ENCODE measurements around the gene LARGE1. TPM values are rescaled to one million over a fixed set of nuclear protein-coding genes. Genes with fewer than 3 reads are reported as not detected.
A peak's percentile ranks its signal among the peaks of the same experiment; 100 is the strongest.

The LARGE1 gene
- total RNA-seq, 1 donor from 2014 or later: 2.4 TPM

- Histone ChIP-seq H3K4me3 (ENCODE audit: low read depth, low read length) (no peak overlapping the region), H3K27me3 (ENCODE audit: control insufficient read depth, insufficient read depth, low read length) (no peaks in the 10 kb centered on the region), H3K36me3 (ENCODE audit: control insufficient read depth, insufficient read depth, low read length) (no peaks in the 10 kb centered on the region)
- DNase-seq (ENCODE audit: low read depth) (peak; percentile 29), FAIRE-seq (no peak)
- TF ChIP-seq CTCF (IDR thresholded peaks at IDR 0.05; ENCODE audit: insufficient read depth, low read length, severe bottlenecking): peak; percentile 91
Observed at GRCh38 chr22:33579448-33580093, 340.7 kb downstream of the LARGE1 start.

DNA sequence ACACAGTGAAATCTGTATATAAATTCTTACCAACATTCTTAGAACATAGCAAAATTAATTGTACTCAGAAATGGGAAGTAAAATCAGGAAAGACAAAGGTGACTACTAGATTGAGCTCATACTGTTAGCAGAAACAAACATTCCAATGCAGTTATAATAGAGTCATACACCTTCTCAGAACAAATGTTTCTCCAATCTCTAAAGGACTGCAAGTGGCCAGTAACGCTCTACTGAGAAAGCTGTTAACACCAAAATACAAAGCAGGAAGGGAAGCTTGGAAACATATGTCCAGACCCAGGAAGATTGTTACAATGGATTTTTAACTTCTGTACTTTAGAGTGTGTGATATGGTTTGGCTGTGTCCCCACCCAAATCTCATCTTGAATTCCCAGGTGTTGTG, 341.5 kb downstream of the LARGE1 start:
- no peak for DNase-seq (ENCODE audit: low read depth)
- TF ChIP-seq CTCF (IDR thresholded peaks at IDR 0.05; ENCODE audit: insufficient read depth, low read length, severe bottlenecking): no peak

DNA sequence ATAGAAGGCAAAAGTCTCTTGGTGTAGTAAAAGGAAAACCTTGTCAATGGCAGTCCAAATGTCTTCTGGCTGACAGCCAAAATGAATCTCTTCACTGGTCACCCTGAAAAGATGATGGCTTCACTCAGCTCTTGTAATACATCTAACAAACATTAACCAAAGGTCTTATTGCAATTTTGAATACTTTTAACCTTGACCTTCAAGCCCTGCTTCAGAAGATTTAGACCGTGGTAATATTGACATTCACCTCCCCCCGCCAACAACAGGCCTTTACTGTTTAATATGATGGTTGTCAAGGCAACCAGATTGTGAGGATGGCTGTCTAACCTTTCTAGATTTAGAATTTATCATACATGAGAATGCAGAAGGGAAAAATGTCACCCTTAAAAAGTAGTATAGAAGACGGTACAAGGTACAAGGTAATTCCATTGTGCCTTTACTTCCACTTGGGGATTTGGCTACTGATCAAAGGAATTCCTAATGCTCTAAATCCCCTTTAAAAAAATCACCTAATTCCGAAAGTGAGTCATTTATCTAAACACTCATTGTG, 342.3 kb downstream of the LARGE1 start:
- FAIRE-seq (no peak), DNase-seq (ENCODE audit: low read depth) (no peak)

More for the DNA sequence above, 341.5 kb downstream of the LARGE1 start:
- H3K4me3 ChIP-seq (ENCODE audit: low read depth, low read length): no peak overlapping the region
- no peak for FAIRE-seq
- H3K36me3 ChIP-seq (ENCODE audit: control insufficient read depth, insufficient read depth, low read length): no peaks in the 10 kb centered on the region
- H3K27me3 ChIP-seq (ENCODE audit: control insufficient read depth, insufficient read depth, low read length): no peaks in the 10 kb centered on the region

DNA sequence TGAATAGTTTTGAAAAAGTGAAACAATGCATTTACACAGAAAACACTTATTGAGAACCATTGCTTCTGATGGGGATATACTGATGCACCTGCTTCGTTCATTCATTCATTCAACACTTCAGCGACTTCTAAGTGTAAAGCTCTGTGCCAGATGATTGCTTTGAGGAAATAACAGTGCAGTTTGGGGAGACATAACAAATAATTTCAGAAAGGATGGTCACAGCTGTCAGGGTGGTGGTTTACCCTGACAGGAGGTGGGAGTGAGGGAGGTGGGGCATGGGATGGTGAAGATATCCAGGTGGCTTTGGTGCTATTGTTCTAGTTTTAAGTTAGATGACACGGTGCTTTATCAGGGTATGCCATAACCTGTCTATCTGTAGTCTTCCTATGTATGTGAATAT, 344.1 kb downstream of the LARGE1 start:
- Histone ChIP-seq H3K36me3 (ENCODE audit: control insufficient read depth, insufficient read depth, low read length) (no peaks in the 10 kb centered on the region), H3K4me3 (ENCODE audit: low read depth, low read length) (no peak overlapping the region), H3K27me3 (ENCODE audit: control insufficient read depth, insufficient read depth, low read length) (no peaks in the 10 kb centered on the region)
- no peak for TF ChIP-seq CTCF (IDR thresholded peaks at IDR 0.05; ENCODE audit: insufficient read depth, low read length, severe bottlenecking)
- FAIRE-seq (no peak), DNase-seq (ENCODE audit: low read depth) (no peak)

More for the DNA sequence above, 342.3 kb downstream of the LARGE1 start:
- Histone ChIP-seq H3K36me3 (ENCODE audit: control insufficient read depth, insufficient read depth, low read length) (no peaks in the 10 kb centered on the region), H3K27me3 (ENCODE audit: control insufficient read depth, insufficient read depth, low read length) (no peaks in the 10 kb centered on the region), H3K4me3 (ENCODE audit: low read depth, low read length) (no peak overlapping the region)
- TF ChIP-seq CTCF (IDR thresholded peaks at IDR 0.05; ENCODE audit: insufficient read depth, low read length, severe bottlenecking): no peak

GRCh38 chr22:33575771-33576170, 344.5 kb downstream of the LARGE1 start:
- DNase-seq (ENCODE audit: low read depth): no peak
- Histone ChIP-seq H3K27me3 (ENCODE audit: control insufficient read depth, insufficient read depth, low read length) (no peaks in the 10 kb centered on the region), H3K4me3 (ENCODE audit: low read depth, low read length) (no peak overlapping the region), H3K36me3 (ENCODE audit: control insufficient read depth, insufficient read depth, low read length) (no peaks in the 10 kb centered on the region)
- no peak for TF ChIP-seq CTCF (IDR thresholded peaks at IDR 0.05; ENCODE audit: insufficient read depth, low read length, severe bottlenecking)
- no peak for FAIRE-seq

DNA sequence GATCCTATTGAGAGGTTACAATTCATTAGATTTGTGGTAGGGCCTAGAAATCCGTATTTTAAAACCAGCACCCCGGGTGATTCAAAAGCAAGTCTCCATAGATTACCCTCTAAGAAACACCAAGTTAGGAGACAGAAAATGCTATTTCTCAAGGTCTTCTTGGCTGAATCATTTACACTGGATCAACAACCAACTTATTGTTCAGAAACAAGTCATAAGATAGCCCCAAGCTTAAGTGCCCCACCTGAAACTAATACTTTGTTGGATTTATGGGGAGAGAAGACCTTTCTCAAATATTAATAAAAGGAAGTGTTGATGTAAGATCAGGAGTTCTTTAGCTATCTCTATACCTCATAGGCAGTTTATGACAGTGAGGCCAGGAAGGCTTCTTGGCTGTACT, 345.2 kb downstream of the LARGE1 start:
- DNase-seq (ENCODE audit: low read depth) (no peak), FAIRE-seq (no peak)
- H3K36me3 ChIP-seq (ENCODE audit: control insufficient read depth, insufficient read depth, low read length): no peaks in the 10 kb centered on the region
- H3K27me3 ChIP-seq (ENCODE audit: control insufficient read depth, insufficient read depth, low read length): no peaks in the 10 kb centered on the region
- H3K4me3 ChIP-seq (ENCODE audit: low read depth, low read length): no peak overlapping the region
- TF ChIP-seq CTCF (IDR thresholded peaks at IDR 0.05; ENCODE audit: insufficient read depth, low read length, severe bottlenecking): no peak
